HG02938 (cell line): ENCODE measurements around the gene KPNA2.

Experiments used
- ATAC-seq: cut with Tn5 transposase; IDR thresholded peaks from one replicate; pipeline ENCODE4 v1.9.1; 2021; ENCODE audit warnings: mild to moderate bottlenecking, moderate library complexity; ENCODE audit not compliant: unreplicated experiment

The KPNA2 gene

DNA sequence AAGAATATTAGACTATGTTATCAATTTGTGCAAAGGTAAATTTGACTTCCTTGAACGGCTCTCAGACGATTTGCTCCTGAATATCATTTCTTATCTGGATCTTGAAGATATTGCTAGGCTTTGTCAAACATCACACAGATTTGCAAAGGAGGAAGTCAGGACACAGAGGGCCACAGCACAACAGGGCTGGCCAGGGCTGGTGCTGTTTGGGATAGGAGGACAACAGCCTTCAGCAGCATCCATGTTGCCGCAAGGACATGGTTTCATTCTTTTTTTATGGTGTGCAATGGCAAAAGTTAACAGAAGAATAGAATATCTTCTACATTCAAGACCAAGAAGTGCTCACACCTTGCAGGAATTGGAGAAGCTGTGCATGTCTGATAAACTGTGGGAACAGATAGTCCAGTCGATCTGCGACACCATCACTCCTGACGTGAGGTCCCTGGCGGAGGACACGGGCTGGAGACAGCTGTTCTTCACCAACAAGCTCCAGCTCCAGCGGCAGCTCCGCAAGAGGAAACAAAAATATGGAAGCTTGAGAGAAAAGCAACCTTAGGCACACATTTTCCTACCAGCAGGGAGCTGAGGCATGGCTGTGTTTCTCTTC, 59.8 kb downstream of the KPNA2 start:
- no peak for ATAC-seq

DNA sequence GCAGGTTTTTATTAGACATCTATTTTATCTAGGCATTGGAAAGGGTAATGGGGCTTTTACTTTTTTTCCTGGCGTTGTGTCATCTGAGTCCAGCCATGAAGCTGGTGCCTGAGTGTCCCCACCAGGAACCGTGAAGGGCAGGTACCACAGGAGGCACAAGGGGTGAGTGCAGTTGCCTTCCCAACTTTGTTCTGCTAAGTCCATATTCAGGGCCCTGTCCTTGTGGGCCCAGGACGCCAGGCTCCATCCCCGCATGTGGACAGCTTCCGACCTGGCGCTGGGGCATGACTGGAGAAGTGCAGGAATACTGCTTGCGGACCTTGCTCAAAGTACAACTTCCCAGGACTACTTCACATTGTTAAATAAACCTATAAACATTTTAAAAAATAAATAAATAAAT, 60.6 kb downstream of the KPNA2 start:
- ATAC-seq = no peak
